Measurements from ENCODE around the gene SEMA3G.

- TF ChIP-seq, protein P1, sequence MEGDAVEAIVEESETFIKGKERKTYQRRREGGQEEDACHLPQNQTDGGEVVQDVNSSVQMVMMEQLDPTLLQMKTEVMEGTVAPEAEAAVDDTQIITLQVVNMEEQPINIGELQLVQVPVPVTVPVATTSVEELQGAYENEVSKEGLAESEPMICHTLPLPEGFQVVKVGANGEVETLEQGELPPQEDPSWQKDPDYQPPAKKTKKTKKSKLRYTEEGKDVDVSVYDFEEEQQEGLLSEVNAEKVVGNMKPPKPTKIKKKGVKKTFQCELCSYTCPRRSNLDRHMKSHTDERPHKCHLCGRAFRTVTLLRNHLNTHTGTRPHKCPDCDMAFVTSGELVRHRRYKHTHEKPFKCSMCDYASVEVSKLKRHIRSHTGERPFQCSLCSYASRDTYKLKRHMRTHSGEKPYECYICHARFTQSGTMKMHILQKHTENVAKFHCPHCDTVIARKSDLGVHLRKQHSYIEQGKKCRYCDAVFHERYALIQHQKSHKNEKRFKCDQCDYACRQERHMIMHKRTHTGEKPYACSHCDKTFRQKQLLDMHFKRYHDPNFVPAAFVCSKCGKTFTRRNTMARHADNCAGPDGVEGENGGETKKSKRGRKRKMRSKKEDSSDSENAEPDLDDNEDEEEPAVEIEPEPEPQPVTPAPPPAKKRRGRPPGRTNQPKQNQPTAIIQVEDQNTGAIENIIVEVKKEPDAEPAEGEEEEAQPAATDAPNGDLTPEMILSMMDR (IDR thresholded peaks at IDR 0.05; ENCODE audit: low read depth, low read length, poor library complexity, severe bottlenecking): no peak
- TF ChIP-seq EZH2phosphoT487 (IDR thresholded peaks at IDR 0.05; ENCODE audit: borderline replicate concordance, low read length): no peak
Measured at GRCh38 chr3:52446042-52446441, 1.1 kb upstream of the SEMA3G start.
